ENCODE measurements around the gene CCDC179. TPM values are rescaled to one million over a fixed set of nuclear protein-coding genes. Genes with fewer than 3 reads are reported as not detected.

CCDC179 gene
- total and polyA plus RNA-seq, 2 of the 13 experiments (the other 11 are each of a cell fraction or from before 2014, with no cell fraction given): not detected

GRCh38 chr11:22829231-22830081 is 30.8 kb downstream of the CCDC179 start, which contains the start of gene SVIP (continued):
- 0 out of 2 replicates have a peak, but pooled peaks have one; percentile 64 for TF ChIP-seq KLF15 (CRISPR knock-in tag; IDR thresholded peaks at IDR 0.05; ENCODE audit: borderline replicate concordance)
- no peak for TF ChIP-seq CEBPG (CRISPR knock-in tag; IDR thresholded peaks at IDR 0.05)
- peak; percentile 39; the same call in 1 of the 2 replicates for TF ChIP-seq THRA (CRISPR knock-in tag; IDR thresholded peaks at IDR 0.05; ENCODE audit: borderline replicate concordance)
- TF ChIP-seq PPARG (CRISPR knock-in tag; conservative IDR thresholded peaks at IDR 0.05): no peak
- no peak for TF ChIP-seq NFYC (CRISPR knock-in tag; IDR thresholded peaks at IDR 0.05)
- TF ChIP-seq DMTF1 (CRISPR knock-in tag; IDR thresholded peaks at IDR 0.05): no peak
- no peak for TF ChIP-seq ZNF672 (CRISPR knock-in tag; IDR thresholded peaks at IDR 0.05)
- TF ChIP-seq ATF7-NPFF (CRISPR knock-in tag; IDR thresholded peaks at IDR 0.05; ENCODE audit: low read depth): peak; percentile 64; the same call in 1 of the 2 replicates
- 0 out of 2 replicates have a peak, but pooled peaks have one; percentile 32 for TF ChIP-seq ZIK1 (CRISPR knock-in tag; IDR thresholded peaks at IDR 0.05; ENCODE audit: borderline replicate concordance, low read depth)
- no peak for TF ChIP-seq ZNF678 (CRISPR knock-in tag; IDR thresholded peaks at IDR 0.05)
- TF ChIP-seq ZNF558 (CRISPR knock-in tag; IDR thresholded peaks at IDR 0.05; ENCODE audit: borderline replicate concordance): no peak
- TF ChIP-seq TOPORS (CRISPR knock-in tag; IDR thresholded peaks at IDR 0.05): 0 out of 2 replicates have a peak, but pooled peaks have one; percentile 32
- peak; percentile 43; the same call in 1 of the 2 replicates for TF ChIP-seq HIVEP1 (CRISPR knock-in tag; IDR thresholded peaks at IDR 0.05)
- TF ChIP-seq ZNF777 (CRISPR knock-in tag; IDR thresholded peaks at IDR 0.05): no peak
- TF ChIP-seq ZNF280B (CRISPR knock-in tag; IDR thresholded peaks at IDR 0.05; ENCODE audit: borderline replicate concordance): no peak
- 0 out of 2 replicates have a peak, but pooled peaks have one; percentile 18 for TF ChIP-seq ZNF335 (CRISPR knock-in tag; IDR thresholded peaks at IDR 0.05)
- TF ChIP-seq TGIF2 (CRISPR knock-in tag; IDR thresholded peaks at IDR 0.05): no peak
- no peak for TF ChIP-seq SRSF4 (IDR thresholded peaks at IDR 0.05; ENCODE audit: low read depth, low read length, poor library complexity, severe bottlenecking)
- peak; percentile 19; the same call in 1 of the 2 replicates for TF ChIP-seq ZNF253 (CRISPR knock-in tag; IDR thresholded peaks at IDR 0.05; ENCODE audit: borderline replicate concordance)
- TF ChIP-seq SNAPC5 (CRISPR knock-in tag; IDR thresholded peaks at IDR 0.05; ENCODE audit: borderline replicate concordance): no peak
- TF ChIP-seq RAD21 (CRISPR knock-in tag; IDR thresholded peaks at IDR 0.05): no peak
- no peak for TF ChIP-seq ZNF564 (CRISPR knock-in tag; IDR thresholded peaks at IDR 0.05)
- TF ChIP-seq ZNF382 (CRISPR knock-in tag; IDR thresholded peaks at IDR 0.05; ENCODE audit: borderline replicate concordance): no peak
